Liver (tissue), 9 donors: ENCODE measurements around the gene HSD17B1. TPM values are rescaled to one million over a fixed set of nuclear protein-coding genes. Genes with fewer than 3 reads are reported as not detected.

ENCODE experiments used
- DNase-seq: peaks from one replicate; pipeline ENCODE4 v3.0.0-alpha.2; 2017; ENCODE audit warnings: low spot score
- H3K27ac ChIP-seq, 2 donors: one replicate each; pipeline ENCODE4 v1.7.0; 2013; ENCODE audit warnings: inconsistent platforms in 2 of 2, low read length in 2 of 2, control low read depth in 1 of 2, low read depth in 1 of 2, mild to moderate bottlenecking in 1 of 2
- H3K27me3 ChIP-seq, 4 donors: one replicate each; pipeline versions ENCODE4 v1.6.1 to v1.7.0; 2013; ENCODE audit warnings: low read length in 3 of 4, inconsistent platforms in 1 of 4, mild to moderate bottlenecking in 1 of 4, moderate library complexity in 1 of 4; ENCODE audit not compliant: control insufficient read depth in 4 of 4, insufficient read depth in 4 of 4
- H3K36me3 ChIP-seq, 4 donors: one replicate each; pipeline versions ENCODE4 v1.6.1 to v1.7.0; 2013; ENCODE audit warnings: low read length in 3 of 4, mild to moderate bottlenecking in 3 of 4, low read depth in 1 of 4, moderate library complexity in 1 of 4; ENCODE audit not compliant: control insufficient read depth in 4 of 4, insufficient read depth in 3 of 4
- H3K4me1 ChIP-seq, 4 donors: one replicate each; pipeline versions ENCODE4 v1.6.1 to v1.7.0; 2013; ENCODE audit warnings: low read length in 3 of 4, mild to moderate bottlenecking in 3 of 4, moderate library complexity in 1 of 4; ENCODE audit not compliant: control insufficient read depth in 4 of 4, insufficient read depth in 4 of 4
- H3K4me3 ChIP-seq, 3 donors: one replicate each; pipeline versions ENCODE4 v1.6.1 to v1.7.0; 2013; ENCODE audit warnings: low read length in 3 of 3, control low read depth in 1 of 3, low read depth in 1 of 3, mild to moderate bottlenecking in 1 of 3
- H3K9ac ChIP-seq, 2 donors: one replicate each; pipeline ENCODE4 v1.7.0; 2013; ENCODE audit warnings: low read length in 2 of 2, mild to moderate bottlenecking in 2 of 2, moderate library complexity in 2 of 2, control low read depth in 1 of 2, low read depth in 1 of 2
- H3K9me3 ChIP-seq, 4 donors: one replicate each; pipeline versions ENCODE4 v1.6.1 to v1.7.0; 2013; ENCODE audit warnings: low read length in 3 of 4; ENCODE audit not compliant: control insufficient read depth in 4 of 4
- ATF3 ChIP-seq: IDR thresholded peaks from 2 replicates; pipeline ENCODE4 v1.6.1; 2016; ENCODE audit warnings: antibody characterized with exemption
- CTCF ChIP-seq: fragments of 150-350 bp; IDR thresholded peaks from 2 replicates; pipeline ENCODE4 v1.5.1; 2017; ENCODE audit warnings: improper control_type of control experiment, low read depth, low read length; ENCODE audit not compliant: missing input control
- EGR1 ChIP-seq, 2 donors: IDR thresholded peaks; 2 replicates each; pipeline ENCODE4 v1.6.1; 2016 to 2018; ENCODE audit warnings: antibody characterized with exemption in 2 of 2, low read depth in 2 of 2
- FOXA1 ChIP-seq: IDR thresholded peaks from 2 replicates; pipeline ENCODE4 v1.6.1; 2016; ENCODE audit warnings: antibody characterized with exemption
- FOXA2 ChIP-seq: IDR thresholded peaks from 2 replicates; pipeline ENCODE4 v1.6.1; 2016; ENCODE audit warnings: antibody characterized with exemption
- GABPA ChIP-seq, 2 donors: IDR thresholded peaks in 1 of 2; conservative IDR thresholded peaks in 1 of 2; 2 replicates each; pipeline ENCODE4 v1.6.1; 2016; ENCODE audit warnings: antibody characterized with exemption in 2 of 2, mild to moderate bottlenecking in 1 of 2, moderate library complexity in 1 of 2
- HNF4A ChIP-seq, 2 donors: conservative IDR thresholded peaks; 2 replicates each; pipeline ENCODE4 v1.6.1; 2016; ENCODE audit warnings: antibody characterized with exemption in 2 of 2, mild to moderate bottlenecking in 2 of 2
- JUND ChIP-seq, 2 donors: IDR thresholded peaks; 2 replicates each; pipeline ENCODE4 v1.6.1; 2016; ENCODE audit warnings: antibody characterized with exemption in 2 of 2
- MAX ChIP-seq: IDR thresholded peaks from 2 replicates; pipeline ENCODE4 v1.6.1; 2016; ENCODE audit warnings: antibody characterized with exemption
- NR2F2 ChIP-seq: IDR thresholded peaks from 2 replicates; pipeline ENCODE4 v1.6.1; 2016; ENCODE audit warnings: antibody characterized with exemption
- RAD21 ChIP-seq, 2 donors: IDR thresholded peaks; 2 replicates each; pipeline ENCODE4 v1.6.1; 2016; ENCODE audit warnings: antibody characterized with exemption in 2 of 2, mild to moderate bottlenecking in 2 of 2
- REST ChIP-seq: IDR thresholded peaks from 2 replicates; pipeline ENCODE4 v1.6.1; 2016; ENCODE audit warnings: antibody characterized with exemption, mild to moderate bottlenecking
- RXRA ChIP-seq, 2 donors: IDR thresholded peaks; 2 replicates each; pipeline ENCODE4 v1.6.1; 2017 to 2018; ENCODE audit warnings: antibody characterized with exemption in 2 of 2, mild to moderate bottlenecking in 1 of 2
- SP1 ChIP-seq: IDR thresholded peaks from 2 replicates; pipeline ENCODE4 v1.6.1; 2018; ENCODE audit warnings: antibody characterized with exemption, mild to moderate bottlenecking
- TAF1 ChIP-seq: conservative IDR thresholded peaks from 2 replicates; pipeline ENCODE4 v1.6.1; 2016; ENCODE audit warnings: antibody characterized with exemption, mild to moderate bottlenecking
- YY1 ChIP-seq: IDR thresholded peaks from 2 replicates; pipeline ENCODE4 v1.6.1; 2016; ENCODE audit warnings: antibody characterized with exemption, mild to moderate bottlenecking
- ZBTB33 ChIP-seq: IDR thresholded peaks from 2 replicates; pipeline ENCODE4 v1.6.1; 2016; ENCODE audit warnings: antibody characterized with exemption
- WGBS: extraction: QIAGEN DNeasy Blood & Tissue Kit; methylation state at CpG from one replicate; pipeline ENCODE4 v1.1.7; 2013; 5-methylcytosine and 5-hydroxymethylcytosine counted together
- polyA plus RNA-seq, 2 donors: library from polyadenylated mRNA; stranded (reverse) in 1 of 2; unstranded in 1 of 2; fragments of 200-250 nt in 1 of 2; fragments of >200 nt in 1 of 2; fragmentation: Nextera tagmentation in 1 of 2; extraction: Ambion mirVana in 1 of 2; gene quantifications; one replicate each; pipeline versions ENCODE4 v1.2.1 to v1.2.3, GENCODE V29; 2013 to 2015
- total RNA-seq, 2 donors: library from RNA; depleted of rRNA; stranded (reverse); fragments of >200 nt; gene quantifications; one replicate each; pipeline ENCODE4 v1.2.3, GENCODE V29; 2014
- donor health status: healthy.
- donor health status: healthy.
- donor health status: healthy.
- donor health status: healthy.
- donor health status: healthy.

HSD17B1 gene
- total and polyA plus RNA-seq, 4 donors: 0.67 to 1.8 (median 1.0) TPM

- WGBS: 61% methylated on average over 2 of the region's 2 CpGs
- H3K36me3 ChIP-seq: peaks cover 9 to 43% (median 35%) of the 10 kb centered on the region in 4 donors
- no peaks in the 10 kb centered on the region for H3K27me3 ChIP-seq
- H3K9ac ChIP-seq: no peak overlapping the region
- TF ChIP-seq ATF3: no peak
- no peak for TF ChIP-seq REST
- no peak for TF ChIP-seq FOXA2
- TF ChIP-seq RXRA (IDR thresholded peaks at IDR 0.05): no peak
- no peak for TF ChIP-seq EGR1 (IDR thresholded peaks at IDR 0.05; ENCODE audit: low read depth in 2 of 2)
- no peak for TF ChIP-seq SP1
- no peak for TF ChIP-seq HNF4A (conservative IDR thresholded peaks at IDR 0.05)
- TF ChIP-seq ZBTB33: no peak
- TF ChIP-seq RAD21 (IDR thresholded peaks at IDR 0.05): no peak
- TF ChIP-seq GABPA (IDR thresholded peaks at IDR 0.05 in 1 of 2, conservative IDR thresholded peaks at IDR 0.05 in 1 of 2): no peak
- no peak for TF ChIP-seq YY1
- no peak for TF ChIP-seq CTCF
- no peaks in the 10 kb centered on the region for H3K9me3 ChIP-seq
- H3K4me1 ChIP-seq: peaks cover 3 to 19% (median 14%) of the 10 kb centered on the region in 4 donors
- no peak for DNase-seq
- no peak overlapping the region for H3K27ac ChIP-seq
- H3K4me3 ChIP-seq: no peak overlapping the region
These were observed 27.2 kb downstream of the HSD17B1 start for GRCh38 chr17:42579794-42580551.

GRCh38 chr17:42581744-42582270 lies 29.1 kb downstream of the HSD17B1 start:
- Histone ChIP-seq H3K9me3 (no peaks in the 10 kb centered on the region), H3K4me3 (no peak overlapping the region), H3K27me3 (no peaks in the 10 kb centered on the region), H3K9ac (no peak overlapping the region), H3K36me3 (peaks cover 14 to 60% (median 52%) of the 10 kb centered on the region in 4 donors), H3K27ac (no peak overlapping the region), H3K4me1 (peaks cover 3 to 18% (median 14%) of the 10 kb centered on the region in 4 donors)
- WGBS: 97% methylated on average over 10 of the region's 10 CpGs
- no peak for DNase-seq
- no peak for TF ChIP-seq FOXA1
- TF ChIP-seq TAF1: no peak
- no peak for TF ChIP-seq MAX
- TF ChIP-seq EGR1 (IDR thresholded peaks at IDR 0.05; ENCODE audit: low read depth in 2 of 2): no peak
- no peak for TF ChIP-seq RXRA (IDR thresholded peaks at IDR 0.05)
- TF ChIP-seq RAD21 (IDR thresholded peaks at IDR 0.05): no peak
- no peak for TF ChIP-seq ATF3
- no peak for TF ChIP-seq JUND (IDR thresholded peaks at IDR 0.05)
- TF ChIP-seq NR2F2: no peak
- no peak for TF ChIP-seq HNF4A (conservative IDR thresholded peaks at IDR 0.05)
- no peak for TF ChIP-seq ZBTB33
- TF ChIP-seq SP1: no peak
- no peak for TF ChIP-seq FOXA2
- no peak for TF ChIP-seq CTCF
